Naive B cell (primary cell): ENCODE data around the gene METTL6. TPM values are rescaled to one million over a fixed set of nuclear protein-coding genes. Genes with fewer than 3 reads are reported as not detected.
A peak's percentile ranks its signal among the peaks of the same experiment; 100 is the strongest.
"Not testable (repeated sequence)": the region's sequence is repeated elsewhere in the genome, so short reads cannot be mapped to it uniquely, and the experiment has no call there.

Experiments used
- ATAC-seq, 2 donors: fragments of 150-1000 bp; cut with Tn5 transposase; 2 replicates each; pipeline ENCODE4 v1.10.0; 2021; ENCODE audit warnings: low read depth in 2 of 2, mild to moderate bottlenecking in 2 of 2, moderate library complexity in 2 of 2
- DNase-seq: peaks from one replicate; pipeline ENCODE4 v3.0.0; 2022
- H3K27ac Mint-ChIP-seq, 6 donors: one replicate each; pipeline ENCODE4 v1.8.0; 2020 to 2022; ENCODE audit warnings: mild to moderate bottlenecking in 6 of 6, mixed read lengths in 6 of 6, moderate library complexity in 5 of 6, inconsistent platforms in 2 of 6
- H3K27me3 Mint-ChIP-seq, 3 donors: one replicate each; pipeline ENCODE4 v1.8.0; 2021 to 2022; ENCODE audit warnings: mixed read lengths in 3 of 3, mild to moderate bottlenecking in 1 of 3
- H3K36me3 Mint-ChIP-seq, 2 donors: one replicate each; pipeline ENCODE4 v1.8.0; 2020 to 2022; ENCODE audit warnings: mixed read lengths in 2 of 2, inconsistent platforms in 1 of 2, mild to moderate bottlenecking in 1 of 2
- H3K4me1 Mint-ChIP-seq, 3 donors: one replicate each; pipeline ENCODE4 v1.8.0; 2020 to 2022; ENCODE audit warnings: mixed read lengths in 3 of 3, inconsistent platforms in 1 of 3, mild to moderate bottlenecking in 1 of 3, moderate library complexity in 1 of 3
- H3K4me3 Mint-ChIP-seq, 8 donors: one replicate each; pipeline ENCODE4 v1.8.0; 2020 to 2022; ENCODE audit warnings: mild to moderate bottlenecking in 8 of 8, mixed read lengths in 8 of 8, moderate library complexity in 8 of 8, inconsistent platforms in 2 of 8
- H3K9me3 Mint-ChIP-seq, 7 donors: one replicate each; pipeline ENCODE4 v1.8.0; 2020 to 2022; ENCODE audit warnings: mixed read lengths in 7 of 7, mild to moderate bottlenecking in 5 of 7, inconsistent platforms in 2 of 7, moderate library complexity in 1 of 7
- polyA plus RNA-seq, 6 donors: library from polyadenylated mRNA; unstranded; fragments of 300-500 nt; fragmentation: Illumina TruSeq; gene quantifications; one replicate each; pipeline ENCODE4 v1.2.3, GENCODE V29; 2021; ENCODE audit warnings: low read depth in 6 of 6

Gene METTL6
- polyA plus RNA-seq, 6 donors from 2014 or later, result 15.1 to 25.1 (median 17.0) TPM

DNA sequence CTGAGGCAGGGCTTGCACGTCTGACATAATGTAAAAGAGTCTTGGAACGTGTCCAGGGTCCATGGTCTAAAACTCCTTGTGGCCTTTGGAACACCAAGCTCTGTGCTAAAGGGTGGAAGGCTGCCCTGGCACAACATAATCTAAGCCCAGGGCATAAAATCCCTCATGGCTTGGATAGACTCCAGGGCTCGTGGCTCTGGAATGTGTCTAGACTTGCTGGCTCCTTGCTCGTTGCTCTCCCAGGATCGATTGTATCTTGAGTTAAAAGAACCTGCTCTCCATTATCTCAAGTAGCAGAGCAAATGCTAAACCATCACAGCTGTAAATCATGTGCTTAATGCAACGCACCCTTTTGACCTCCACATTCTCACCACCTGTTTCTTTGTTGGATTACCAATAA is 63.3 kb downstream of the METTL6 start:
- not testable (repeated sequence) for ATAC-seq, H3K27me3 Mint-ChIP-seq, H3K9me3 Mint-ChIP-seq, H3K36me3 Mint-ChIP-seq, DNase-seq
- H3K4me3 Mint-ChIP-seq, result peak overlapping the region in 3 of 8 donors; percentile 12 to 35 (median 30)
- H3K4me1 Mint-ChIP-seq, result peaks cover 57 to 88% (median 73%) of the 10 kb centered on the region in 3 donors
- peak overlapping the region in 4 of 6 donors; percentile 5 to 86 (median 64) for H3K27ac Mint-ChIP-seq

DNA sequence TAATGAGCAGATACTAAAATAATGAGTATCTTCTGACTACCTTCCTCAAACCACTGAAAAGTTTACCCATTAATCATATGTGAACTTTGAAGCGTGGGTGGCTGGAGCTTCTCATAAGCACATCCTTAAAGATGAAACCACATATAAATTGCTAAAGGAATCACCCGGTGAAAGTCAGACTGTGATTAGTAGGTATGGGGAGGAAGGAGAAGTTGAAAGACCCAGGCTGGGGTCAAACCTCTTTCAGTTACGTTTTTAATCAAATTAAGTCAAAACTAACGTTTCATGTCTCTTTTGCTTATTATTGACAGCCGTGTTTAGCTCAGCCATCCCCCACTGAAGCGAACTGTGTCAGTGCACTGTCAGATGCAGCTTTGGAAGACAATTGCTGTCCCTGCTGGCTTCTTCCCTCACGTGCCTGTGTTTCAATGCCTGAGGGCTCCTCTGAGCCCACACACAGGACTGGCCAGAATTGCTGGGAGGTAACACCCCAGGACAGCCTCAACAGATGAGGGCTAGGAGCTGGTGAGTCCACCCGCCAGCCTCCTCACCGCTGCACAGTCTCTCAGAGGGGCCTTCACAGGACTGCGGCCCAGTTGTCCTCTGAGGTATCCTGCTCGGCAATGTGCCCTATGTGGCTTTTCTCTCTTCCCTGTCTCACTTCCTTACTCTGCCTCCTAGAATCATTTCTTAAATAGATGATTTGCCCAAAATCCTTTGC is 65.7 kb downstream of the METTL6 start:
- no peaks in the 10 kb centered on the region for H3K27me3 Mint-ChIP-seq
- H3K36me3 Mint-ChIP-seq, result no peaks in the 10 kb centered on the region
- H3K9me3 Mint-ChIP-seq, result no peaks in the 10 kb centered on the region
- DNase-seq (peak; percentile 69), ATAC-seq (peak; percentile 74 to 76)
- H3K4me1 Mint-ChIP-seq, result peaks cover 38 to 88% (median 62%) of the 10 kb centered on the region in 3 donors
- H3K27ac Mint-ChIP-seq, result peak overlapping the region; percentile 75 to 98 (median 94)
- H3K4me3 Mint-ChIP-seq, result peak overlapping the region; percentile 2 to 86 (median 72)

DNA sequence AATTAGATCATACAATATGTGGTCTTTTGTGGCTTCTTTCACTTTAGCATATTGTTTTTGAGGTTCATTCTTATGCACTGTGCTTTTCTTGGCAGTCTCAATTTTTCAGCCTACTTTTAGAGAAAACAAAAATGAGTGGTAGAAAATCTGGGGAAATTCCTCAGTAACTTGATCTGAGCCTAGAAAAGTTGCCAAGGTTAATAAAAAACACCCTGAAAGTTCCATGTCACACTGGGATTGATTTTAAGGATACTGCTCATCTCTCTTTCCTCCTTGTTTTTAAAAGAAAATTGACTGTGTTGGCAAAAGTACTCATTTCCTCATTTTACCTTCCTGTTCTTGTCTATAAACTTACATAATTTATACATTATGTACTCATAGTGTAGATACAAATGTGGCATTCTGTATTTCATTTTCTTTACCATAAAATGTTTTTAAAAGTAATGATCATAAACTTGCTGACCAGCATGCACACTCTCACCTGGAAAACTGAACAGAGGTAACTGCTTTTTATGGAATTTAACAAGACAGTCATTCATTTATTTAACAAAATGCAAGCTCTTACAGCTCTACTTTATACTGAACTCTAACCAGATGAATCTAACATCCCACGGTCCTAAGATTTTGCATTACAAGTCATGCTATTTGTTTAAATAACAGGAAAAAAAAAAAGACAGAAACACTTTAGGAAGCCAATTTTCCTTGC is 66.4 kb downstream of the METTL6 start:
- peak; percentile 52 for DNase-seq
- peak; percentile 54 to 58 for ATAC-seq
- peak overlapping the region; percentile 2 to 86 (median 72) for H3K4me3 Mint-ChIP-seq
- no peaks in the 10 kb centered on the region for H3K9me3 Mint-ChIP-seq
- H3K36me3 Mint-ChIP-seq, result no peaks in the 10 kb centered on the region
- H3K4me1 Mint-ChIP-seq, result peaks cover 45 to 91% (median 69%) of the 10 kb centered on the region in 3 donors
- no peaks in the 10 kb centered on the region for H3K27me3 Mint-ChIP-seq
- peak overlapping the region; percentile 75 to 98 (median 94) for H3K27ac Mint-ChIP-seq

Other genes starting within 250 kb of the METTL6 start
- 10 to 100 TPM; 19.0 to 35.7 (median 21.1) TPM for gene CAPN7, start 221.3 kb downstream of the METTL6 start, polyA plus RNA-seq
- gene SH3BP5, start 95.0 kb downstream of the METTL6 start, polyA plus RNA-seq, result 100 to 1,000 TPM in 5 of 6 donors, 10 to 100 TPM in 1; 71.3 to 177 (median 131) TPM
- 1 to 10 TPM; 3.8 to 9.4 (median 6.8) TPM for gene EAF1, start 54 bp upstream of the METTL6 start, polyA plus RNA-seq
- gene COLQ, start 94.2 kb upstream of the METTL6 start, polyA plus RNA-seq, result under 1 TPM in 2 of 6 donors, not detected in 4; 0.17 to 0.45 TPM
- 10 to 100 TPM; 25.5 to 46.4 (median 36.5) TPM for gene HACL1, start 174.0 kb upstream of the METTL6 start, polyA plus RNA-seq
- 10 to 100 TPM; 10.9 to 18.0 (median 12.5) TPM for gene BTD, start 174.2 kb upstream of the METTL6 start, polyA plus RNA-seq